Choroid plexus epithelial cell (primary cell): Measurements from ENCODE around the gene KCNJ5.

Source experiments
- DNase-seq: peaks from one replicate; pipeline ENCODE4 v3.0.0-alpha.2; 2010; ENCODE audit warnings: low read depth
- H3K4me3 ChIP-seq: 2 replicates; pipeline ENCODE4 v1.5.1; 2011; ENCODE audit warnings: low read depth, mild to moderate bottlenecking, control low read depth, low read length, moderate library complexity
- TF ChIP-seq, protein P1 (sequence below): conservative IDR thresholded peaks from 2 replicates; pipeline ENCODE4 v1.5.1; 2011; ENCODE audit warnings: low read depth, mild to moderate bottlenecking, control low read depth, inconsistent platforms, low read length, moderate library complexity

The KCNJ5 gene

GRCh38 chr11:128852327-128853023, 38.7 kb upstream of the KCNJ5 start:
- no peak overlapping the region for H3K4me3 ChIP-seq
- DNase-seq, result no peak
- TF ChIP-seq, protein P1, sequence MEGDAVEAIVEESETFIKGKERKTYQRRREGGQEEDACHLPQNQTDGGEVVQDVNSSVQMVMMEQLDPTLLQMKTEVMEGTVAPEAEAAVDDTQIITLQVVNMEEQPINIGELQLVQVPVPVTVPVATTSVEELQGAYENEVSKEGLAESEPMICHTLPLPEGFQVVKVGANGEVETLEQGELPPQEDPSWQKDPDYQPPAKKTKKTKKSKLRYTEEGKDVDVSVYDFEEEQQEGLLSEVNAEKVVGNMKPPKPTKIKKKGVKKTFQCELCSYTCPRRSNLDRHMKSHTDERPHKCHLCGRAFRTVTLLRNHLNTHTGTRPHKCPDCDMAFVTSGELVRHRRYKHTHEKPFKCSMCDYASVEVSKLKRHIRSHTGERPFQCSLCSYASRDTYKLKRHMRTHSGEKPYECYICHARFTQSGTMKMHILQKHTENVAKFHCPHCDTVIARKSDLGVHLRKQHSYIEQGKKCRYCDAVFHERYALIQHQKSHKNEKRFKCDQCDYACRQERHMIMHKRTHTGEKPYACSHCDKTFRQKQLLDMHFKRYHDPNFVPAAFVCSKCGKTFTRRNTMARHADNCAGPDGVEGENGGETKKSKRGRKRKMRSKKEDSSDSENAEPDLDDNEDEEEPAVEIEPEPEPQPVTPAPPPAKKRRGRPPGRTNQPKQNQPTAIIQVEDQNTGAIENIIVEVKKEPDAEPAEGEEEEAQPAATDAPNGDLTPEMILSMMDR, result no peak

DNA sequence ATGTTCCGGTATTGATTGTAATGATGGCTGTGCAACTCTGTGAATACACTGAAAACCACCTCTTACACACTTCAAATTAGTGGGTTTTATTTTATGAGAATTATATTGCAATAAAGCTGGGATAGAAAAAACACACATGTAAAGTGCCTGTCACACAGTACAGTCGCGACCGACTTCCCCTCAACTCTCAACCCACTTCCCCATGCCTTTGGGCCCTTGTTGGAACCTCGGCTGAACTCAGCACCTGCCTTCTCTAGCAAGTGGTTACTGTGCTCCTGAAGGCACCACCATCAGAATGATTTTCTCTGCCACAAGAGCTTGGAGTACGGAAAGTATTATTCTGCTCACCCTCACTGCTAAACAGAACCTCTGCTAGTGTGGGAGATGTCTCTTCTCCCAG, 37.6 kb upstream of the KCNJ5 start:
- TF ChIP-seq, protein P1, result no peak
- H3K4me3 ChIP-seq, result no peak overlapping the region
- DNase-seq, result no peak

DNA sequence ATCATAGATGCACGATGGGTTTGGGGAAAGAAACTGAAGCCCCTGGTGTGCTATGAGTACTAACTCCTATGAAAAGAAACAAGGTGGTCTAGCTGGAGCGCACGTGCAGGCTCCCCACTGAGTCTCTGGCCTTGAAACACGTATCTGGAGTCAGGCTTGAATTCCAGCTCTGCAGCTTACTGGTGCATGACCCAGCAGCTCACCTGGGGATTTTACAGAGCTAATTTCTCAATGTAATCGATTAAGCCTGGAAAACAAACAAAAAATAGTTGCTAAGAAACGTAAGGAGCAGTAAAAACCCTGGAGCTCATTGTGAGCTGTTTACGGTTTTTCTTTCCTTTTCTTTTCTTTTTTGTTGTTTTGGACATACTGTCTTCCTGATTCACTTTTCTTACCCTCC, 36.3 kb upstream of the KCNJ5 start:
- no peak overlapping the region for H3K4me3 ChIP-seq
- no peak for DNase-seq
- TF ChIP-seq, protein P1, result no peak

DNA sequence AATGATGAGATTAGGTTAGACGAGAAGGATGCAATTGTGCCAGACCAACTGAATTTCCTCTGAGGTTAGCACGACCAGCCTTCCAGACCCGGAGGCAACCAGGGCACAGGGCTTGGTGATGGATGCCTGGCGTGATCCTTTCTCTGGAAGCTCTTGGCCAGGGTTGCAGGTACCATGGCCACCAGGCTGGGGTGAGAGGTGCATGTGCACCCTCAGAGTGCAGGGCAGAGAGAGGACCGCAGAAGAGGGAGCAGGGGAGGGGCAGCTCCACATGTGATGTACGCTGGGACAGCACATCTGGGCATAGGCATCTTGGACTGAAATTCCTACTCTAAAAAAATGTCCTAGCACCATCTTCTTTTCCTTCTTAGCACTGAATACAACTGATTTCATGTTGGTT, 34.9 kb upstream of the KCNJ5 start:
- TF ChIP-seq, protein P1, result no peak
- no peak overlapping the region for H3K4me3 ChIP-seq
- DNase-seq, result no peak

DNA sequence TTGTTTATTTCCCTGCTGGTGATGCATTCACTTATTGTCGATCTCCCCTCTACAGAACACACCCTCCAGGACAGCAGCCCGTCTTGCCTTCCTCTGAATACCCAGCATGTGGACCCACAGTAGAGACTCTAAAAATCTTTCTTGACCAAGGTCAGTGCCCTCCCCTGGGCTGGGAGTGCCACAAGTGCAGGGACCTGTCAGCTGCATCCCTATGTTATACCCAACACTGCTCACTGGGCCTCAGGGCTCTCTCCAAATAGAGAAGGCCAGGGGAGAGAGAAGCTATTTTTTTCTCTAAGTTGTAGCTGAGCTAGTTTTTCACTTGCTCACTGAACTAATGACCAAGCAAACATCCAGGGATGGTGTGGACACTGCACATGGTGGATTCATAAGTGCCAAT, 33.8 kb upstream of the KCNJ5 start:
- TF ChIP-seq, protein P1, result no peak
- no peak overlapping the region for H3K4me3 ChIP-seq
- DNase-seq, result no peak

- TF ChIP-seq, protein P1, result peak; percentile 80
- no peak overlapping the region for H3K4me3 ChIP-seq
- peak; percentile 68 for DNase-seq
These were observed 31.4 kb upstream of the KCNJ5 start for GRCh38 chr11:128859563-128860441.
